ENCODE measurements around the gene FCHSD2.

The FCHSD2 gene

DNA sequence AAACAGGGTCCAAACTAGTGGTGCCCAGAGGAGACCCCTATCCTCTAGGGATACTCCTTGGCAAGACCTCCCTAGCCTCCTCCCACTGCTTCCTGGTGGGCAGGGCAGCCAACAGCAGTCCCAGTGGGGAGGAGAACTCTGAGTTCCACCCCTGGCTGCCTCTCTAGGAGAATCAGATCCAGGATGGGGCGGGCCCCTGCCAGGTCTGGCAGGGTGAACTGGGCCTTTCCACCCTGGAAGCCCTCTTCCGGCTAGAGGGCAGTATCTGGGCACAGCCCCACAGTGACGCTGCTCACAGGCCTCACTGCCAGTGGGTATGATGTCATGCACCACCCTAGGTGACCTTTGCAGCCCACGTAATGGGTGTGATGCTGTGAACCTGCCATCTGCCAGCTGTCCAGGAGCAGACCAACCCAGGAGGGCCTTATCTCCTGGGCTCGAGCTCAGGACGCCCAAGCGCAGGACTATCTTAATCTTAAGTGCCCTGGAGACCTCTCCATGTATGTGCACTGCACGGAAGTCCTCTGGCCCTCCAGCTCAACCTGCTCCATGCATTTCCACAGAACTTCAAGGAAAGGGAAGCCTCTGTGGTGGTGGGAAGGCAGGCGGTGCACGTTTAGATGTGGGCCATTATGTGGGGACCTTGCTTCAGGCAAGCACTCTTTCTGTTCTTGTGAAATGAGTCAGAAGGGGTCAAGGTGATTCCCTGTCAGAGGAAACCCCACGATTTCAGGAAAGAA lies 31.8 kb upstream of the FCHSD2 start:
- Histone ChIP-seq H3K27me3 (ENCODE audit: control insufficient read depth in 2 of 2, insufficient read depth in 2 of 2, low read length in 2 of 2) (no peaks in the 10 kb centered on the region), H3K4me1 (ENCODE audit: control insufficient read depth in 2 of 2, insufficient read depth in 2 of 2, low read length in 2 of 2) (peaks cover 14 to 23% of the 10 kb centered on the region in 2 donors), H3K9ac (ENCODE audit: low read depth in 1 of 2, low read length in 2 of 2) (no peak overlapping the region), H3K9me3 (ENCODE audit: control insufficient read depth in 2 of 2, low read length in 2 of 2) (no peaks in the 10 kb centered on the region), H3K36me3 (ENCODE audit: control insufficient read depth in 2 of 2, insufficient read depth in 2 of 2, low read length in 2 of 2) (no peaks in the 10 kb centered on the region), H3K27ac (ENCODE audit: low read depth in 2 of 2, low read length in 2 of 2) (peak overlapping the region; percentile 40 to 74), H3K4me3 (ENCODE audit: low read length in 2 of 2) (no peak overlapping the region)

DNA sequence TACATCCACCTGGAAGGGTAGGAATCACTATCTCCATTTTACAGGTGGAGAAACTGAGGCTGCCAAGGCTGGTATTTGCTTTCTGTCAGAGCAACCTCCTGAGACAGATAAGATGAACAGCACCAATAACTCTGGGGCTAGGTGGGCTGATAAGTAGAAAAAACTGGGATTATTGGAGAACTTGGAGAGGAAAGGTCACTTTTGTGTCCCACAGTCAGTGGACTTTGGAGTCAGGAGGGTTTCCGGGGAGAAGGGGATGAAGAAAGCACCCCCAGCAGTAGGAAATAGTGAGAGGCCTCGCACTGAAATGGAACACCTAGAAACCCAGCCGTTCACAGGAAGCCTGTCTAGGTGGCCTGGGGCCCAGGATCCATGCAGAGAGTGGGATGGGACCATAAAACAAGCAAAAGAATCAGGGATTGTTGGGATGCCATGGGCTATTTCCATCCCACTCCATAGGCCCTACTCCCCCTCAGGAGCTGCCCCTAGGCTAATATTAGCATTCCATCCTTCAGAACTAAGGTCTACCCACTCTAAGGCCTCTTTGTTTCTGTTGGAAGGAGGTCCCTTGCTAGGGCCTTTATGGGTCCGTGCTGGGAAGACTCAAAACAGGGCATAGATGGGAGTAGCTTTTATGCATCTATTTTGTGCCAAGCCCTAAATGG lies 31.0 kb upstream of the FCHSD2 start:
- Histone ChIP-seq H3K27ac (ENCODE audit: low read depth in 2 of 2, low read length in 2 of 2) (peak overlapping the region; percentile 20 to 74), H3K36me3 (ENCODE audit: control insufficient read depth in 2 of 2, insufficient read depth in 2 of 2, low read length in 2 of 2) (no peaks in the 10 kb centered on the region), H3K4me3 (ENCODE audit: low read length in 2 of 2) (no peak overlapping the region), H3K27me3 (ENCODE audit: control insufficient read depth in 2 of 2, insufficient read depth in 2 of 2, low read length in 2 of 2) (no peaks in the 10 kb centered on the region), H3K4me1 (ENCODE audit: control insufficient read depth in 2 of 2, insufficient read depth in 2 of 2, low read length in 2 of 2) (peaks cover 14 to 23% of the 10 kb centered on the region in 2 donors), H3K9me3 (ENCODE audit: control insufficient read depth in 2 of 2, low read length in 2 of 2) (no peaks in the 10 kb centered on the region), H3K9ac (ENCODE audit: low read depth in 1 of 2, low read length in 2 of 2) (no peak overlapping the region)

GRCh38 chr11:73171436-73172161 lies 29.5 kb upstream of the FCHSD2 start:
- Histone ChIP-seq H3K27me3 (ENCODE audit: control insufficient read depth in 2 of 2, insufficient read depth in 2 of 2, low read length in 2 of 2) (no peaks in the 10 kb centered on the region), H3K4me1 (ENCODE audit: control insufficient read depth in 2 of 2, insufficient read depth in 2 of 2, low read length in 2 of 2) (peaks cover 6 to 16% of the 10 kb centered on the region in 2 donors), H3K27ac (ENCODE audit: low read depth in 2 of 2, low read length in 2 of 2) (no peak overlapping the region), H3K36me3 (ENCODE audit: control insufficient read depth in 2 of 2, insufficient read depth in 2 of 2, low read length in 2 of 2) (no peaks in the 10 kb centered on the region), H3K4me3 (ENCODE audit: low read length in 2 of 2) (no peak overlapping the region), H3K9me3 (ENCODE audit: control insufficient read depth in 2 of 2, low read length in 2 of 2) (no peaks in the 10 kb centered on the region), H3K9ac (ENCODE audit: low read depth in 1 of 2, low read length in 2 of 2) (no peak overlapping the region)

DNA sequence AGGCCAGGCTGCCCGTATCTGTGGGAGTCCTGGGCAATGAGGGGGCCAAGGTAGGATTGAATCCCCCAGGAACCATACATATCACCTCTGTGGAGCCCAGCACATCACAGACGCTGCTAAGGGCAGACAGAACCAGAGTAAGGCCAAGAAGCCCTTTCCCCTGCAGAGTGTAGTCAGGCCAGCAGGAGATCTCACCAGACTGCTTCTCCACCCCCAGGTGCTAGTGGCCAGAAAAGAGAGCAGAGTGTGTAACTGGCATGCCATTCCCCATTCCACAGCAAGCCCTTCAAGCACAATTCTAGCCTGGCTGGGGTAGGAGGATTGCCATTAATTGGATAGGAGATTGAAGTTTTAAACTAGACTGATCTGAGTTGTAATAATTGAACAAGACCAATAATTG lies 28.0 kb upstream of the FCHSD2 start:
- H3K27ac ChIP-seq (ENCODE audit: low read depth in 2 of 2, low read length in 2 of 2): no peak overlapping the region
- H3K4me3 ChIP-seq (ENCODE audit: low read length in 2 of 2): no peak overlapping the region
- H3K27me3 ChIP-seq (ENCODE audit: control insufficient read depth in 2 of 2, insufficient read depth in 2 of 2, low read length in 2 of 2): no peaks in the 10 kb centered on the region
- no peaks in the 10 kb centered on the region for H3K36me3 ChIP-seq (ENCODE audit: control insufficient read depth in 2 of 2, insufficient read depth in 2 of 2, low read length in 2 of 2)
- peaks cover 0 to 2% of the 10 kb centered on the region in 2 donors for H3K4me1 ChIP-seq (ENCODE audit: control insufficient read depth in 2 of 2, insufficient read depth in 2 of 2, low read length in 2 of 2)
- no peaks in the 10 kb centered on the region for H3K9me3 ChIP-seq (ENCODE audit: control insufficient read depth in 2 of 2, low read length in 2 of 2)
- H3K9ac ChIP-seq (ENCODE audit: low read depth in 1 of 2, low read length in 2 of 2): no peak overlapping the region

- Histone ChIP-seq H3K4me3 (ENCODE audit: low read length in 2 of 2) (no peak overlapping the region), H3K27ac (ENCODE audit: low read depth in 2 of 2, low read length in 2 of 2) (no peak overlapping the region), H3K27me3 (ENCODE audit: control insufficient read depth in 2 of 2, insufficient read depth in 2 of 2, low read length in 2 of 2) (no peaks in the 10 kb centered on the region), H3K4me1 (ENCODE audit: control insufficient read depth in 2 of 2, insufficient read depth in 2 of 2, low read length in 2 of 2) (peaks cover 0 to under 1% of the 10 kb centered on the region in 2 donors), H3K9me3 (ENCODE audit: control insufficient read depth in 2 of 2, low read length in 2 of 2) (no peaks in the 10 kb centered on the region), H3K9ac (ENCODE audit: low read depth in 1 of 2, low read length in 2 of 2) (no peak overlapping the region), H3K36me3 (ENCODE audit: control insufficient read depth in 2 of 2, insufficient read depth in 2 of 2, low read length in 2 of 2) (no peaks in the 10 kb centered on the region)
These were observed 26.9 kb upstream of the FCHSD2 start for GRCh38 chr11:73168925-73169579.

GRCh38 chr11:73167363-73167954 lies 25.3 kb upstream of the FCHSD2 start:
- Histone ChIP-seq H3K4me1 (ENCODE audit: control insufficient read depth in 2 of 2, insufficient read depth in 2 of 2, low read length in 2 of 2) (no peaks in the 10 kb centered on the region), H3K4me3 (ENCODE audit: low read length in 2 of 2) (no peak overlapping the region), H3K27me3 (ENCODE audit: control insufficient read depth in 2 of 2, insufficient read depth in 2 of 2, low read length in 2 of 2) (no peaks in the 10 kb centered on the region), H3K36me3 (ENCODE audit: control insufficient read depth in 2 of 2, insufficient read depth in 2 of 2, low read length in 2 of 2) (no peaks in the 10 kb centered on the region), H3K9ac (ENCODE audit: low read depth in 1 of 2, low read length in 2 of 2) (no peak overlapping the region), H3K27ac (ENCODE audit: low read depth in 2 of 2, low read length in 2 of 2) (no peak overlapping the region), H3K9me3 (ENCODE audit: control insufficient read depth in 2 of 2, low read length in 2 of 2) (no peaks in the 10 kb centered on the region)

GRCh38 chr11:73164803-73165540 lies 22.9 kb upstream of the FCHSD2 start:
- Histone ChIP-seq H3K27me3 (ENCODE audit: control insufficient read depth in 2 of 2, insufficient read depth in 2 of 2, low read length in 2 of 2) (no peaks in the 10 kb centered on the region), H3K27ac (ENCODE audit: low read depth in 2 of 2, low read length in 2 of 2) (no peak overlapping the region), H3K4me3 (ENCODE audit: low read length in 2 of 2) (no peak overlapping the region), H3K9me3 (ENCODE audit: control insufficient read depth in 2 of 2, low read length in 2 of 2) (no peaks in the 10 kb centered on the region), H3K4me1 (ENCODE audit: control insufficient read depth in 2 of 2, insufficient read depth in 2 of 2, low read length in 2 of 2) (no peaks in the 10 kb centered on the region), H3K36me3 (ENCODE audit: control insufficient read depth in 2 of 2, insufficient read depth in 2 of 2, low read length in 2 of 2) (no peaks in the 10 kb centered on the region), H3K9ac (ENCODE audit: low read depth in 1 of 2, low read length in 2 of 2) (no peak overlapping the region)

DNA sequence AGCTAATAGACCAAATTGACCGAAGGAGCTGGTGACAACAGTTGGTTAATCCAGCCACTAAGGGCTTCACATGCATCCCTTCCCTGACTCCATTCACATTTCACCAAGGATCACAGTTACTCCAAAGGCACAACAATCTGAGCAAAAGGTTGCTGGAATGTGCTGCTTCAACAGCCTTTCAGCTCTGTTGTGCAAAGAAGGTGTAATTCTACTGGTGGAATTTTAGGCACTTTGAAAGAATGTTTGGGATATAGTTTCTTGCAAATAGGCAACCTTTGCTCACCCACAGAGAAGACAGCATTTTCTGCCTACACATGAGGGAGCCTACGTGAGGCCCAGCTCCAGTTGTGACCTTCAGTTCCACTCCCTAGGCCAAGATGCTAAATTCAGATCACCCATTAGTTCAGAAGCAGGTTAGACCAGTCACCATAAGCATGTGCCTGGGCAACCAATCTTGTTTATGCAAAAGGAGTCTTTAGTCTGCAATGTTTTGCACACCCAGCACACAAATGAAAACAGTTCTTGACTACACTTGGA lies 21.6 kb upstream of the FCHSD2 start:
- Histone ChIP-seq H3K4me1 (ENCODE audit: control insufficient read depth in 2 of 2, insufficient read depth in 2 of 2, low read length in 2 of 2) (no peaks in the 10 kb centered on the region), H3K9me3 (ENCODE audit: control insufficient read depth in 2 of 2, low read length in 2 of 2) (no peaks in the 10 kb centered on the region), H3K36me3 (ENCODE audit: control insufficient read depth in 2 of 2, insufficient read depth in 2 of 2, low read length in 2 of 2) (no peaks in the 10 kb centered on the region), H3K4me3 (ENCODE audit: low read length in 2 of 2) (no peak overlapping the region), H3K27me3 (ENCODE audit: control insufficient read depth in 2 of 2, insufficient read depth in 2 of 2, low read length in 2 of 2) (no peaks in the 10 kb centered on the region), H3K9ac (ENCODE audit: low read depth in 1 of 2, low read length in 2 of 2) (no peak overlapping the region), H3K27ac (ENCODE audit: low read depth in 2 of 2, low read length in 2 of 2) (no peak overlapping the region)

DNA sequence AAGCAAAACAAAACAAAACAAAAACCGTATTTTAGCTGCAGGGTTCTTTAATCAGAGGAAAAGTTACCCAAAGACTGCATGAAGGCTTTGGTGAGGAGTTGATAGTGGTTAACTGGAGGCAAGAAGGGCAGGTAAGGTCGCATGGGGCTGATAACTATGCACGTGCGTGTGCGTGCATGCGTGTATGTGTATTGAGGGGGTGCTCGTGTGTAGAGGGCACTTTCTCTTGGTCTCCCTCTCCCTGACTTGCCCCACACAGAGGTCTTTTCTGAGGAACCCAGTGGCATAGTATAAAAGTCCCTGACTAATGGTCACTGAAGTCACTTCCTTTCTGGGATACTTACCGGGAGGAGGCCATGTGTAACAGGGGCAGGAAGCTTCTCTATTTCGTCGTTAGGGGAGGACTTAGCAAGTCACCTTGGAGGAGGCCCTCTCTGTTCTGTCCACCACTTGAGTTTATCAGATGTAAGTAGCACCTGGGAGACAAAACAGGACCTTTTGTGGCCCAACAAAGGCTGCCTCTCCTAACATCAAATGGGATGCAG lies 20.1 kb upstream of the FCHSD2 start:
- Histone ChIP-seq H3K27me3 (ENCODE audit: control insufficient read depth in 2 of 2, insufficient read depth in 2 of 2, low read length in 2 of 2) (no peaks in the 10 kb centered on the region), H3K4me1 (ENCODE audit: control insufficient read depth in 2 of 2, insufficient read depth in 2 of 2, low read length in 2 of 2) (peaks cover 0 to 10% of the 10 kb centered on the region in 2 donors), H3K27ac (ENCODE audit: low read depth in 2 of 2, low read length in 2 of 2) (no peak overlapping the region), H3K4me3 (ENCODE audit: low read length in 2 of 2) (no peak overlapping the region), H3K36me3 (ENCODE audit: control insufficient read depth in 2 of 2, insufficient read depth in 2 of 2, low read length in 2 of 2) (no peaks in the 10 kb centered on the region), H3K9ac (ENCODE audit: low read depth in 1 of 2, low read length in 2 of 2) (no peak overlapping the region), H3K9me3 (ENCODE audit: control insufficient read depth in 2 of 2, low read length in 2 of 2) (no peaks in the 10 kb centered on the region)

Measured in mucosa of rectum (tissue), 2 donors.